Spleen (tissue), 11 donors: ENCODE measurements around the gene PLCB1. TPM values are rescaled to one million over a fixed set of nuclear protein-coding genes. Genes with fewer than 3 reads are reported as not detected.
"Not testable (repeated sequence)": the region's sequence is repeated elsewhere in the genome, so short reads cannot be mapped to it uniquely, and the experiment has no call there.

Experiments used
- DNase-seq: peaks from one replicate; pipeline ENCODE4 v3.0.0-alpha.2; 2020
- H3K27ac ChIP-seq, 8 donors: fragments of 200-600 bp; sonication (generic) in 7 of 8; 1 replicate in 4 of 8; 2 replicates in 4 of 8; pipeline versions ENCODE4 v1.5.0 to v1.8.0; 2016 to 2021; ENCODE audit warnings: inconsistent platforms in 4 of 8, mild to moderate bottlenecking in 4 of 8, moderate library complexity in 1 of 8
- H3K27me3 ChIP-seq, 7 donors: fragments of 200-600 bp; sonication (generic) in 6 of 7; replicated peaks in 1 of 7; 1 replicate in 4 of 7; 2 replicates in 3 of 7; pipeline versions ENCODE4 v1.5.0 to v1.8.0; 2016 to 2021; ENCODE audit warnings: inconsistent platforms in 3 of 7, mild to moderate bottlenecking in 1 of 7
- H3K36me3 ChIP-seq, 6 donors: fragments of 200-600 bp; sonication (generic) in 5 of 6; 1 replicate in 4 of 6; 2 replicates in 2 of 6; pipeline versions ENCODE4 v1.5.0 to v1.8.0; 2016 to 2021; ENCODE audit warnings: inconsistent platforms in 2 of 6
- H3K4me1 ChIP-seq, 6 donors: fragments of 200-600 bp; sonication (generic) in 5 of 6; 1 replicate in 3 of 6; 2 replicates in 3 of 6; pipeline versions ENCODE4 v1.5.0 to v1.8.0; 2016 to 2021; ENCODE audit warnings: inconsistent platforms in 3 of 6
- H3K4me3 ChIP-seq, 8 donors: fragments of 200-600 bp; sonication (generic) in 7 of 8; 1 replicate in 4 of 8; 2 replicates in 4 of 8; pipeline versions ENCODE4 v1.5.0 to v1.8.0; 2016 to 2021; ENCODE audit warnings: inconsistent platforms in 4 of 8, mild to moderate bottlenecking in 4 of 8, moderate library complexity in 2 of 8
- H3K9me3 ChIP-seq, 8 donors: fragments of 200-600 bp; sonication (generic) in 7 of 8; 1 replicate in 4 of 8; 2 replicates in 4 of 8; pipeline versions ENCODE4 v1.5.0 to v1.8.0; 2016 to 2021; ENCODE audit warnings: inconsistent platforms in 4 of 8
- CTCF ChIP-seq, 11 experiments: fragments of 200-600 bp in 7 of 11; fragments of 450-650 bp in 4 of 11; sonication (generic) in 4 of 11; IDR thresholded peaks in 8 of 11; conservative IDR thresholded peaks in 3 of 11; 1 replicate in 7 of 11; 2 replicates in 4 of 11; pipeline versions ENCODE4 v1.4.0 to v1.8.0; 2016 to 2021; ENCODE audit warnings: antibody characterized with exemption in 11 of 11, inconsistent platforms in 4 of 11, mild to moderate bottlenecking in 1 of 11
- POLR2A ChIP-seq, 3 donors: fragments of 450-650 bp; IDR thresholded peaks; one replicate each; pipeline ENCODE4 v1.5.1; 2017; ENCODE audit warnings: antibody characterized with exemption in 3 of 3, mild to moderate bottlenecking in 1 of 3
- POLR2AphosphoS5 ChIP-seq, 3 donors: sonication (generic); formaldehyde crosslinking; IDR thresholded peaks; one replicate each; pipeline ENCODE4 v1.5.1; 2017; ENCODE audit warnings: antibody characterized with exemption in 3 of 3
- WGBS, 5 donors: extraction: QIAGEN DNeasy Blood & Tissue Kit in 3 of 5; methylation state at CpG; one replicate each; pipeline versions ENCODE4 v1.1.5 to v1.1.7; 2013 to 2018; 5-methylcytosine and 5-hydroxymethylcytosine counted together
- intact Hi-C: fragments of 100-400 bp; cut with DNase I; formaldehyde crosslinking; loops from one replicate; pipeline ENCODE4 v1.15.0; 2023; ENCODE audit warnings: low total_unique reads
- polyA plus RNA-seq, 3 donors: library from polyadenylated mRNA; stranded (reverse); fragments of 200-250 nt; gene quantifications; one replicate each; pipeline ENCODE4 v1.2.1, GENCODE V29; 2013
- total RNA-seq, 7 donors: library from RNA; depleted of rRNA in 3 of 7; stranded (reverse); fragments of >200 nt in 3 of 7; fragmentation: NEBNext Ultra II Directional in 4 of 7; extraction: Animal tissue kit (Norgen Biotek cat#: 25700) in 4 of 7; gene quantifications; one replicate each; pipeline versions ENCODE4 v1.1.0 to v1.2.1, GENCODE V29; 2016 to 2021
- donor health status: healthy with polysubstance abuse.
- donor health status: DM: no; HTN: no; CAD: no; lungs with moderate emphysema.
- donor health status: DM: no; HTN: no; CAD: no.
- donor health status: Bipolar disorder and iron deficiency.
- donor health status: healthy.
- donor health status: DM: no; HTN: no; CAD: no.
- donor health status: DM: yes; HTN: yes; CAD: no.

Gene PLCB1
- total and polyA plus RNA-seq, 10 donors: 1.0 to 33.7 (median 16.2) TPM

DNA sequence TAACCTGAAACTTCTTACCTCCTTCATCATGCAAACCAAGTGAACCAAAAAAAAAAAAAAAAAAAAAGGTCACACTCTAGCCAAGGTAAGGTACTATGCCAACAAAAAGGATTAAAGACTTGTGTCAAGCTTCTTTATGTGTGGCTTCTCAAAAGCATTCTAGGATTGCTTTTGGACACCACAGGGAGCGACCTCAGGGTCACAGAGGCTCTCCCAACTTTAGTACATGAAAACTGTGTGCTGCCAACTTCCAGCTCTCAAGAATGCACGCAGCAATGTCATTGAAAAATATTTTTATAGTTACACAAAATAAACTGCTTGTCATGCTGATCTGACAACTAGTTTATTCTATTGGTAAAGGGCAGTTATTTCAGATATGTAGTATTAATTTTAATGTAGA, 243.8 kb downstream of the PLCB1 start:
- H3K4me3 ChIP-seq: no peak overlapping the region
- H3K36me3 ChIP-seq: no peaks in the 10 kb centered on the region
- H3K27ac ChIP-seq: no peak overlapping the region
- peaks cover 0 to 5% (median 0%) of the 10 kb centered on the region in 8 donors for H3K9me3 ChIP-seq
- peaks cover 0 to 7% (median 0%) of the 10 kb centered on the region in 6 donors for H3K4me1 ChIP-seq
- 58 to 82% (median 76%) methylated on average over 2 of the region's 2 CpGs for WGBS, 5 donors
- intact Hi-C loops: no loop called here
- no peaks in the 10 kb centered on the region for H3K27me3 ChIP-seq
- no peak for TF ChIP-seq POLR2AphosphoS5 (IDR thresholded peaks at IDR 0.05)
- no peak for TF ChIP-seq CTCF (IDR thresholded peaks at IDR 0.05 in 8 of 11, conservative IDR thresholded peaks at IDR 0.05 in 3 of 11)
- TF ChIP-seq POLR2A (IDR thresholded peaks at IDR 0.05): no peak
- no peak for DNase-seq

- H3K4me3 ChIP-seq: no peak overlapping the region
- intact Hi-C loops: no loop called here
- H3K9me3 ChIP-seq: peaks cover 0 to 5% (median 0%) of the 10 kb centered on the region in 8 donors
- peaks cover 0 to 7% (median 0%) of the 10 kb centered on the region in 6 donors for H3K4me1 ChIP-seq
- no peak overlapping the region for H3K27ac ChIP-seq
- no peak for DNase-seq
- no peaks in the 10 kb centered on the region for H3K27me3 ChIP-seq
- TF ChIP-seq CTCF (IDR thresholded peaks at IDR 0.05 in 8 of 11, conservative IDR thresholded peaks at IDR 0.05 in 3 of 11) (no peak), POLR2A (IDR thresholded peaks at IDR 0.05) (no peak)
- WGBS, 5 donors: 90 to 98% (median 93%) methylated on average over 3 of the region's 3 CpGs
- H3K36me3 ChIP-seq: no peaks in the 10 kb centered on the region
Measured at GRCh38 chr20:8376940-8377339, 244.9 kb downstream of the PLCB1 start.

DNA sequence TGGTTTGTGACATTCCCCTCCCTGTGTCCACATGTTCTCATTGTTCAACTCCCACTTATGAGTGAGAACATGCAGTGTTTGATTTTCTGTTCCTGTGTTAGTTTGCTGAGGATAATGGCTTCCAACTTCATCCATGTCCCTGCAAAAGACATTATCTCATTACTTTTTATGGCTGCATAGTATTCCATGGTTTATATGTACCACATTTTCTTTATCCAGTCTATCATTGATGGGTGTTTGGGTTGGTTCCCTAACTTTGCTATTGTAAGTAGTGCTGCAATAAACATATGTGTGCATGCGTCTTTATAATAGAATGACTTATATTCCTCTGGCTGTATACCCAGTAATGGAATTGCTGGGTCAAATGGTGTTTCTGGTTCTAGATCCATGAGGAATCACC, 247.1 kb downstream of the PLCB1 start:
- H3K36me3 ChIP-seq, H3K27ac ChIP-seq, H3K27me3 ChIP-seq, H3K9me3 ChIP-seq, intact Hi-C loops, DNase-seq, H3K4me3 ChIP-seq, H3K4me1 ChIP-seq: not testable (repeated sequence)
- 88 to 100% (median 97%) methylated on average over 1 of the region's 1 CpG for WGBS, 5 donors

GRCh38 chr20:8385247-8385646, 253.2 kb downstream of the PLCB1 start:
- no peak overlapping the region for H3K4me3 ChIP-seq
- intact Hi-C loops: loop anchor here (5.0 to 10.0 kb wide), 2 partner anchors 253 to 340 kb away; partner anchors contain the start of gene PLCB1
- H3K4me1 ChIP-seq: peaks cover 0 to 14% (median 7%) of the 10 kb centered on the region in 6 donors
- no peaks in the 10 kb centered on the region for H3K27me3 ChIP-seq
- TF ChIP-seq CTCF (IDR thresholded peaks at IDR 0.05 in 8 of 11, conservative IDR thresholded peaks at IDR 0.05 in 3 of 11): no peak
- TF ChIP-seq POLR2A (IDR thresholded peaks at IDR 0.05): no peak
- peak in 1 of 3 donors; percentile 19 for TF ChIP-seq POLR2AphosphoS5 (IDR thresholded peaks at IDR 0.05)
- H3K9me3 ChIP-seq: no peaks in the 10 kb centered on the region
- WGBS, 5 donors: 29 to 80% (median 51%) methylated on average over 1 to 3 of the region's 3 CpGs; no CpG with 5 or more reads in 1 of the 5 donors
- H3K36me3 ChIP-seq: no peaks in the 10 kb centered on the region
- no peak for DNase-seq
- no peak overlapping the region for H3K27ac ChIP-seq

GRCh38 chr20:8386991-8387390, 254.9 kb downstream of the PLCB1 start:
- no peak for DNase-seq
- Histone ChIP-seq H3K4me3 (no peak overlapping the region), H3K27ac (no peak overlapping the region), H3K36me3 (no peaks in the 10 kb centered on the region), H3K9me3 (no peaks in the 10 kb centered on the region), H3K27me3 (no peaks in the 10 kb centered on the region), H3K4me1 (peaks cover 0 to 17% (median 7%) of the 10 kb centered on the region in 6 donors)
- no peak for TF ChIP-seq POLR2AphosphoS5 (IDR thresholded peaks at IDR 0.05)
- TF ChIP-seq CTCF (IDR thresholded peaks at IDR 0.05 in 8 of 11, conservative IDR thresholded peaks at IDR 0.05 in 3 of 11): no peak
- TF ChIP-seq POLR2A (IDR thresholded peaks at IDR 0.05): no peak
- WGBS, 5 donors: 79 to 86% (median 81%) methylated on average over 3 of the region's 3 CpGs
- intact Hi-C loops: loop anchor here (5.0 to 10.0 kb wide), 2 partner anchors 255 to 342 kb away; partner anchors contain the start of gene PLCB1
